Spleen (tissue), 7 donors: Measurements from ENCODE around the gene NR2C2.

Source experiments
- POLR2A ChIP-seq, 3 donors: fragments of 450-650 bp; IDR thresholded peaks; one replicate each; pipeline ENCODE4 v1.5.1; 2017; ENCODE audit warnings: antibody characterized with exemption in 3 of 3, mild to moderate bottlenecking in 1 of 3
- POLR2AphosphoS5 ChIP-seq, 3 donors: sonication (generic); formaldehyde crosslinking; IDR thresholded peaks; one replicate each; pipeline ENCODE4 v1.5.1; 2017; ENCODE audit warnings: antibody characterized with exemption in 3 of 3
- TF ChIP-seq, protein P1 (sequence below), 11 experiments: fragments of 200-600 bp in 7 of 11; fragments of 450-650 bp in 4 of 11; sonication (generic) in 4 of 11; IDR thresholded peaks in 8 of 11; conservative IDR thresholded peaks in 3 of 11; 1 replicate in 7 of 11; 2 replicates in 4 of 11; pipeline versions ENCODE4 v1.4.0 to v1.8.0; 2016 to 2021; ENCODE audit warnings: antibody characterized with exemption in 11 of 11, inconsistent platforms in 4 of 11, mild to moderate bottlenecking in 1 of 11
- donor health status: DM: no; HTN: no; CAD: no; lungs with moderate emphysema.
- donor health status: DM: no; HTN: no; CAD: no.
- donor health status: DM: no; HTN: no; CAD: no.

GRCh38 chr3:15044326-15044725 is 96.9 kb downstream of the NR2C2 start:
- TF ChIP-seq, protein P1, sequence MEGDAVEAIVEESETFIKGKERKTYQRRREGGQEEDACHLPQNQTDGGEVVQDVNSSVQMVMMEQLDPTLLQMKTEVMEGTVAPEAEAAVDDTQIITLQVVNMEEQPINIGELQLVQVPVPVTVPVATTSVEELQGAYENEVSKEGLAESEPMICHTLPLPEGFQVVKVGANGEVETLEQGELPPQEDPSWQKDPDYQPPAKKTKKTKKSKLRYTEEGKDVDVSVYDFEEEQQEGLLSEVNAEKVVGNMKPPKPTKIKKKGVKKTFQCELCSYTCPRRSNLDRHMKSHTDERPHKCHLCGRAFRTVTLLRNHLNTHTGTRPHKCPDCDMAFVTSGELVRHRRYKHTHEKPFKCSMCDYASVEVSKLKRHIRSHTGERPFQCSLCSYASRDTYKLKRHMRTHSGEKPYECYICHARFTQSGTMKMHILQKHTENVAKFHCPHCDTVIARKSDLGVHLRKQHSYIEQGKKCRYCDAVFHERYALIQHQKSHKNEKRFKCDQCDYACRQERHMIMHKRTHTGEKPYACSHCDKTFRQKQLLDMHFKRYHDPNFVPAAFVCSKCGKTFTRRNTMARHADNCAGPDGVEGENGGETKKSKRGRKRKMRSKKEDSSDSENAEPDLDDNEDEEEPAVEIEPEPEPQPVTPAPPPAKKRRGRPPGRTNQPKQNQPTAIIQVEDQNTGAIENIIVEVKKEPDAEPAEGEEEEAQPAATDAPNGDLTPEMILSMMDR (IDR thresholded peaks at IDR 0.05 in 8 of 11, conservative IDR thresholded peaks at IDR 0.05 in 3 of 11) = no peak
- no peak for TF ChIP-seq POLR2A (IDR thresholded peaks at IDR 0.05)
- no peak for TF ChIP-seq POLR2AphosphoS5 (IDR thresholded peaks at IDR 0.05)
